Astrocyte of the hippocampus (primary cell): ENCODE data around the gene GPR160.
A peak's percentile ranks its signal among the peaks of the same experiment; 100 is the strongest.
"Not testable (repeated sequence)": the region's sequence is repeated elsewhere in the genome, so short reads cannot be mapped to it uniquely, and the experiment has no call there.

ENCODE experiments used
- DNase-seq: peaks from one replicate; pipeline ENCODE4 v3.0.0; 2011; ENCODE audit warnings: low read depth, low spot score

GPR160 gene

DNA sequence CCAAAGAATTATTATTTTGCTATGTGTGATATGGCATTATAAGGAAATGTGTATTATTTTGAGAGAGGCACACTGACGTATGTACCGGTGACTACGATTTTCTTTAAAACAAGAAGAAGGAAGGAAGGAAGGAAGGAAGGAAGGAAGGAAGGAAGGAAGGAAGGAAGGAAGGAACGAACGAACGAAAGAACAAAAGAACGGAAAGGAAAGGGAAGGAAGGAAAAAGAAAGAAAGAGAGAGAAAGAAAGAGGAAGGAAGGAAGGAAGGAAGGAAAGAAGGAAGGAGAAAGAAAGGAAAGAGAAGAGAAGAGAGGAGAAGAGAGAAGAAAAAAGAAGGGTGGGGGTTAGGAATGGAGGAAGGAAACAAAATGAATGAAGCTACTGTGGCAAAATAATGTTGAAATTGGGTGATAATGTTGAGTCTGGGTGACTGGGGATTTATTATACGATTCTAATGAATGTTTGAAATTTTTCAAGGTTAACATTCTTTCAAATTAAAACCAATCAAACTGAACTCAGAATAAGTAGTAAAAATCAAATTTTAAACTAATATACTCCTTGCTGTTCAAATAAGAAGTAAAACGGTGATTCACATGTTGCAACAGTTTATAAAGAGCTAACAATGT lies 73.5 kb downstream of the GPR160 start:
- no peak for DNase-seq

DNA sequence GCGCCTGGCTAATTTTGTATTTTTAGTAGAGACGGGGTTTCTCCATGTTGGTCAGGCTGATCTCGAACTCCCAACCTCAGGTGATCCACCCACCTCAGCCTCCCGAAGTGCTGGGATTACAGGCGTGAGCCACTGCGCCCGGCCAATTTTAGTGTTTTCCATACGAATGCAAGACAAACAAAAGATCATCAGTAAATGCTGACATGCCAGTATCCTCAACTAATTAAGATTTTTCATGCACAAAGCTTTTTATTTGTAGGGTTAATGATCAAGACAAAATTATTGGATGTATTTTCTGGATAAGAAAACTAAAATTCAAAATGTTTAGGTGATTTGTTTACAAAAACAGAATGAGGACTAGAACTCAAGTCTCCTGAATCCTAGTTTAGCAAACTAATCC lies 76.4 kb downstream of the GPR160 start:
- DNase-seq: not testable (repeated sequence)

DNA sequence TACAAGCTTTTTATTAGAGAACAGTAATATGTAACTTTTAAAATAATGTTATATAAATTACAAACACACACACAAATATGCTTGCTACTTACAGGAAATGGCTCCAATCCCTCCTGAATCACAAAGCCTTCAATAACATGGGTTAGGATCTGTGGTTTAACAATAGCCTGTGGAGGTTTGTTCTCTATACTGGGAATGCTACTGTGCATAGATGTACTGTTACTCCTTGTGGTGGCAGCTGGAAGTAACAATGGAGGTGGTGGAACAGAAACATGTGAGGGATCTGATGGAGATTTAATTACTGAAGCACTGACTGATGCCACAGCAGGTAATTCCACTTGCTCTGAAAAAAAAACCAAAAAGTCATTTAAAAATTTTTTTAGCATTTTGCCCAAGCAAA lies 79.3 kb downstream of the GPR160 start:
- peak; percentile 11 for DNase-seq

DNA sequence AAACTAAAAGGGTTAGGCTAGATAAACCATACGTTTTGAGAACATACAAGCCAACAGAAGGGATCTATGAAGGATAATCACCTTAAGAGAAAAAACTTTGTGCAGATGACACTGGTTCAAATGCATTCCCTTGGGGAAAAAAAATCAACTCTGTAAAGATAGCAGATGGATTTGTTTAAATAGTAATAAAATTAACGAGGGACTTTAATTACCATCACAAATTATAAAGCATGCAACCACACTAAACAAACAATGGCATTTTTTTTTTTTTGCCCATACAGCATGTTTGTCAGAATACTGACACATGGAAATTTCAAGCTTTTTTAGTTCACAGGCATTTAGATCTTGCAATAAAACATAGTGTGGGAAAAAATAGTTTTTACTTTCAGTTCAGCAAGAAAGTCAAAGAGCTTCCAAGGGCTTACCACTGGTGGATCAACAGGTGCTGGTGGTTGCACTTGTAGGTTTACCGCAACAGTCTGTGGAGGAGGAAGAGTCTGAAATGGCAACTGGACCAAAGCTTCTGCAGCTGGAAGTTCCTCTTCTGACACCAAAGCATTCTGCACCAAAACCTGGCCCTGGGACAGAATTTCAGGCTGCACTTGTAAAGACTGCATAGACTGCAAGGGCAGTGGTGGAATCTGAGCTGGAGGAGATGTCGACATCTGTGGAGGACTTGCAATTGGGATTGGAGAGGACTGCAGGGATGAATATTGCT lies 90.6 kb downstream of the GPR160 start:
- DNase-seq: no peak

DNA sequence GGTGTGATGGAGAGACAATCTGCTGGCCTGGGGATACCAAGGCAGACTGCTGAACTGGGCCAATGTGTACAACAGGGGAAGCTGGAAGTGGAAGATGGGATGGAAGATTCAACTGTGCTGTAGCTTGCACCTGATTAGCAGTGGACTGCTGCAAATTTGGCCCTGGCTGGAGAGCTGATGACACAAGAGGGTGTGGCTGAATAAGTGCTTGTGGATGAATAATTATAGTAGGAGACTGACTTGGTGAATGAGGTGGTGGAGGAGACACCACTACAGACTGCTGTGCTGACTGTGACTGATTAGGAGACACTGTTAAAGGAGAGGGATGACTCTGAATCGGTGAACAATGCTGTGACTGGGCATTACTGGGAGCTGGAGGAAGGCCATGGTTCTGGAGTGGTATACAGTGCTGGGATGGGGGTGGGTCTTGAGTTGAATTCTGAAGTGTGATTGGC lies 91.2 kb downstream of the GPR160 start:
- DNase-seq: no peak

DNA sequence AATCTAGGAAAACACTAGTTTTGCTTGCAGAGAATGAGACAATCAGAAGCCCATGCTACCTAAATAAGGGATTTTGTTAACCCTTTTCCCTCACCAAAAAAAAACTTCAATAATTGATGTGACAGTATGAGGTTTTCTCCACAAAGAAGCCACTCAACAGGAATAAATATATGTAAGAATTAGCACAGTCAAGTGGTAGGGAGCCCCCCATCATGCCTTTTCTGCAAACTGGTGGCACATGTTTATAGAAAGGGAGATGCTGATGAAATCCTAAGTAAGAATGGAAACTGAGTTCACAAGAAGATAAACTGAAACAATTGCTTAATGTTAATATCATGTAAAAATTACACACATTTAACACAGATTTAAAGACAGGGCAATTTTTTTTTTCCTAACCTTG lies 92.7 kb downstream of the GPR160 start:
- no peak for DNase-seq

DNA sequence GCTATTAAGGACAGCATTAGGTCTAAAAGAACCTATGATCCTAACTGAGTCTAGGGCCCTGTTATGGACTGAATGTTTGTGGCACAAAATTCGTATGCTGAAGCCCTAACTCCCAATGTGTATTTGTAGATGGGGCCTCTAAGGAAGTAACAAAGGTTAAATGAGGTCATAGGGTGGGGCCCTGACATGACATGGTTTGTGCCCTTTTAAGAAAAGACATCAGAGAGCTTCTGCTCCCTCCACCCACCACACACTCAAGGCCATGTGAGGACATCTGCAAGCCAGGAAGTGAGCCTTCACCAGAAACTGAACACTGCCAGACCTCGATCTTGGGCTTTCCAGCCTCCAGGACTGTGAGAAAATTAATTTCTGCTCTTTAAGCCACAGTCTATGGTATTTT lies 94.5 kb downstream of the GPR160 start:
- DNase-seq: no peak
